Heart right ventricle (tissue), 16 donors: Measurements from ENCODE around the gene DGKD. TPM values are rescaled to one million over a fixed set of nuclear protein-coding genes. Genes with fewer than 3 reads are reported as not detected.

ENCODE experiments used
- ATAC-seq, 8 donors: fragments of 200-7000 bp; cut with Tn5 transposase; one replicate each; pipeline ENCODE4 v1.9.1; 2020; ENCODE audit warnings: mild to moderate bottlenecking in 8 of 8, moderate library complexity in 8 of 8, moderate number of reproducible peaks in 1 of 8
- DNase-seq, 2 donors: peaks; one replicate each; pipeline ENCODE4 v3.0.0-alpha.2; 2020
- H3K27ac ChIP-seq, 10 donors: fragments of 200-600 bp; sonication (generic) in 2 of 10; one replicate each; pipeline versions ENCODE4 v1.5.0 to v1.8.0; 2020 to 2022; ENCODE audit warnings: mild to moderate bottlenecking in 3 of 10
- H3K27me3 ChIP-seq, 7 donors: fragments of 200-600 bp; one replicate each; pipeline ENCODE4 v1.8.0; 2021 to 2022; ENCODE audit warnings: mild to moderate bottlenecking in 2 of 7
- H3K36me3 ChIP-seq, 9 donors: fragments of 200-600 bp; sonication (generic) in 1 of 9; one replicate each; pipeline versions ENCODE4 v1.5.0 to v1.8.0; 2020 to 2022; ENCODE audit warnings: mild to moderate bottlenecking in 2 of 9
- H3K4me1 ChIP-seq, 9 donors: fragments of 200-600 bp; sonication (generic) in 1 of 9; one replicate each; pipeline versions ENCODE4 v1.5.0 to v1.8.0; 2020 to 2022; ENCODE audit warnings: mild to moderate bottlenecking in 4 of 9
- H3K4me3 ChIP-seq, 10 donors: fragments of 200-600 bp; sonication (generic) in 2 of 10; one replicate each; pipeline versions ENCODE4 v1.5.0 to v1.8.0; 2020 to 2022; ENCODE audit warnings: mild to moderate bottlenecking in 7 of 10, moderate library complexity in 2 of 10
- H3K9me3 ChIP-seq, 11 donors: fragments of 200-600 bp in 10 of 11; sonication (generic) in 2 of 11; one replicate each; pipeline versions ENCODE4 v1.5.0 to v1.8.0; 2013 to 2022; ENCODE audit warnings: mild to moderate bottlenecking in 2 of 11, control low read depth in 1 of 11, moderate library complexity in 1 of 11
- CTCF ChIP-seq, 9 donors: fragments of 200-600 bp; sonication (generic) in 2 of 9; IDR thresholded peaks; one replicate each; pipeline versions ENCODE4 v1.5.0 to v1.8.0; 2021 to 2022; ENCODE audit warnings: antibody characterized with exemption in 9 of 9, mild to moderate bottlenecking in 5 of 9, moderate library complexity in 1 of 9
- WGBS, 2 donors: extraction: QIAGEN DNeasy Blood & Tissue Kit; methylation state at CpG; one replicate each; pipeline ENCODE4 v1.1.7; 2013; ENCODE audit warnings: inconsistent platforms in 1 of 2; 5-methylcytosine and 5-hydroxymethylcytosine counted together
- intact Hi-C, 10 donors: fragments of 100-400 bp; cut with DNase I; formaldehyde crosslinking; loops; one replicate each; pipeline versions ENCODE4 v1.11.1 to v1.14.2; 2022
- polyA plus RNA-seq, 2 donors: library from polyadenylated mRNA; stranded (reverse); fragments of 200-250 nt; gene quantifications; one replicate each; pipeline ENCODE4 v1.2.3, GENCODE V29; 2013
- total RNA-seq, 10 donors: library from RNA; stranded (reverse); fragmentation: NEBNext Ultra II Directional in 3 of 10; extraction: Animal tissue kit (Norgen Biotek cat#: 25700) in 3 of 10; gene quantifications; one replicate each; pipeline versions ENCODE4 v1.2.1 to v1.2.4, GENCODE V29; 2021 to 2023
- donor health status: Arrhythmogenic right ventricular cardiomyopathy.
- donor health status: ischemic (EF 13 %, LVEDD 7.1; RV severe dilation, severe dysfunction).
- donor health status: healthy with polysubstance abuse.
- donor health status: DM: no; HTN: yes; CAD: no.
- donor health status: DM: no; HTN: no; CAD: no.
- donor health status: ischemic (EF 25% LVEDD 6.9; RV normal size, moderate dysfunction).
- donor health status: ischemic (EF 25% LVEDD 5.7; RV mildly dilated, moderate dysfunction).
- donor health status: healthy.
- donor health status: DM: yes; HTN: yes; CAD: no.
- donor health status: Ischemic cardiomyopathy.
- donor health status: ischemic (EF 35%, LVEDD 5.7; RV mildly dilated, moderate dysfunction).
- donor health status: nonischemic (EF 11% LVEDD 7.7; RV severe dilation, severe dysfunction).
- donor health status: DM: yes; HTN: yes; CAD: no.
- donor health status: PGD.
- donor health status: ischemic (EF 29% LVEDD 5.4; RV normal size, mild dysfunction).
- donor health status: nonischemic (EF 23%, LVEDD 6.1; RV moderate dilation, normal function).

DGKD gene
- total and polyA plus RNA-seq, 12 donors = 26.8 to 79.5 (median 44.7) TPM

GRCh38 chr2:233342301-233342700 is 12.0 kb upstream of the DGKD start:
- ATAC-seq (no peak), DNase-seq (no peak)
- intact Hi-C loops = loop anchor here in 1 of 10 donors (10.0 kb wide), 1 partner anchor 502 kb away; no protein-coding TSS in a partner anchor
- Histone ChIP-seq H3K4me1 (peaks cover 0 to 8% (median 0%) of the 10 kb centered on the region in 9 donors), H3K4me3 (no peak overlapping the region), H3K27me3 (peaks cover 0 to 5% (median 0%) of the 10 kb centered on the region in 7 donors), H3K9me3 (peaks cover 0 to 5% (median 0%) of the 10 kb centered on the region in 11 donors), H3K27ac (no peak overlapping the region), H3K36me3 (no peaks in the 10 kb centered on the region)
- 82 to 83% methylated on average over 5 of the region's 5 CpGs for WGBS, 2 donors
- no peak for TF ChIP-seq CTCF (IDR thresholded peaks at IDR 0.05)

GRCh38 chr2:233343171-233343705 is 11.1 kb upstream of the DGKD start:
- intact Hi-C loops = loop anchor here in 1 of 10 donors (10.0 kb wide), 1 partner anchor 502 kb away; no protein-coding TSS in a partner anchor
- Histone ChIP-seq H3K9me3 (peaks cover 0 to 5% (median 0%) of the 10 kb centered on the region in 11 donors), H3K27me3 (peaks cover 0 to 1% (median 0%) of the 10 kb centered on the region in 7 donors), H3K4me3 (no peak overlapping the region), H3K36me3 (no peaks in the 10 kb centered on the region), H3K27ac (no peak overlapping the region), H3K4me1 (peaks cover 0 to 8% (median 0%) of the 10 kb centered on the region in 9 donors)
- WGBS, 2 donors = 90 to 91% methylated on average over 15 of the region's 15 CpGs
- no peak for ATAC-seq
- TF ChIP-seq CTCF (IDR thresholded peaks at IDR 0.05) = no peak
- DNase-seq = no peak

- no peak for TF ChIP-seq CTCF (IDR thresholded peaks at IDR 0.05)
- H3K9me3 ChIP-seq = peaks cover 0 to 2% (median 0%) of the 10 kb centered on the region in 11 donors
- H3K36me3 ChIP-seq = no peaks in the 10 kb centered on the region
- intact Hi-C loops = loop anchor here in 1 of 10 donors (10.0 kb wide), 1 partner anchor 498 kb away; no protein-coding TSS in a partner anchor
- ATAC-seq = no peak
- WGBS, 2 donors = 93 to 94% methylated on average over 12 of the region's 12 CpGs
- DNase-seq = no peak
- peaks cover 0 to 31% (median 4%) of the 10 kb centered on the region in 9 donors for H3K4me1 ChIP-seq
- no peak overlapping the region for H3K4me3 ChIP-seq
- no peaks in the 10 kb centered on the region for H3K27me3 ChIP-seq
- H3K27ac ChIP-seq = no peak overlapping the region
Measured at GRCh38 chr2:233346376-233346775, 7.9 kb upstream of the DGKD start.

- TF ChIP-seq CTCF (IDR thresholded peaks at IDR 0.05) = no peak
- intact Hi-C loops = loop anchor here in 1 of 10 donors (10.0 kb wide), 1 partner anchor 498 kb away; no protein-coding TSS in a partner anchor
- Histone ChIP-seq H3K36me3 (no peaks in the 10 kb centered on the region), H3K4me3 (no peak overlapping the region), H3K4me1 (peaks cover 0 to 34% (median 4%) of the 10 kb centered on the region in 9 donors), H3K9me3 (no peaks in the 10 kb centered on the region), H3K27me3 (no peaks in the 10 kb centered on the region), H3K27ac (no peak overlapping the region)
- 64 to 81% methylated on average over 9 of the region's 9 CpGs for WGBS, 2 donors
- ATAC-seq (no peak), DNase-seq (no peak)
Measured at GRCh38 chr2:233346930-233347329, 7.4 kb upstream of the DGKD start.
